Esophagus (tissue), 2 donors: Measurements from ENCODE around the gene ENDOD1. TPM values are rescaled to one million over a fixed set of nuclear protein-coding genes. Genes with fewer than 3 reads are reported as not detected.
"Not testable (repeated sequence)": the region's sequence is repeated elsewhere in the genome, so short reads cannot be mapped to it uniquely, and the experiment has no call there.

Experiments used
- H3K27ac ChIP-seq, 2 donors: one replicate each; pipeline ENCODE4 v1.5.1; 2013; ENCODE audit warnings: low read depth in 2 of 2, mild to moderate bottlenecking in 2 of 2, inconsistent platforms in 1 of 2, low read length in 1 of 2, moderate library complexity in 1 of 2
- H3K27me3 ChIP-seq, 2 donors: one replicate each; pipeline ENCODE4 v1.6.1; 2013; ENCODE audit warnings: low read length in 2 of 2, control low read depth in 1 of 2, mild to moderate bottlenecking in 1 of 2; ENCODE audit not compliant: insufficient read depth in 2 of 2, control insufficient read depth in 1 of 2
- H3K36me3 ChIP-seq, 2 donors: one replicate each; pipeline ENCODE4 v1.6.1; 2013; ENCODE audit warnings: low read length in 1 of 2; ENCODE audit not compliant: control insufficient read depth in 2 of 2, insufficient read depth in 2 of 2
- H3K4me1 ChIP-seq, 2 donors: one replicate each; pipeline ENCODE4 v1.6.1; 2013; ENCODE audit warnings: low read length in 1 of 2; ENCODE audit not compliant: control insufficient read depth in 2 of 2, insufficient read depth in 2 of 2
- H3K4me3 ChIP-seq, 2 donors: one replicate each; pipeline ENCODE4 v1.5.1; 2013; ENCODE audit warnings: low read length in 2 of 2, mild to moderate bottlenecking in 2 of 2, low read depth in 1 of 2, moderate library complexity in 1 of 2
- H3K9me3 ChIP-seq, 2 donors: one replicate each; pipeline ENCODE4 v1.6.1; 2013; ENCODE audit warnings: mild to moderate bottlenecking in 2 of 2, low read depth in 1 of 2, low read length in 1 of 2, moderate library complexity in 1 of 2; ENCODE audit not compliant: control insufficient read depth in 2 of 2, insufficient read depth in 1 of 2
- WGBS, 2 donors: extraction: QIAGEN DNeasy Blood & Tissue Kit; methylation state at CpG; one replicate each; pipeline ENCODE4 v1.1.7; 2013; 5-methylcytosine and 5-hydroxymethylcytosine counted together
- polyA plus RNA-seq, 2 donors: library from polyadenylated mRNA; stranded (reverse); fragments of 200-250 nt; gene quantifications; one replicate each; pipeline ENCODE4 v1.2.3, GENCODE V29; 2013
- donor health status: healthy with polysubstance abuse.
- donor health status: Bipolar disorder and iron deficiency.

Gene ENDOD1
- polyA plus RNA-seq, 2 donors = 7.4 to 17.1 TPM

GRCh38 chr11:95111471-95111870 is 21.8 kb downstream of the ENDOD1 start:
- H3K27ac ChIP-seq, H3K9me3 ChIP-seq, H3K36me3 ChIP-seq, H3K4me1 ChIP-seq, H3K27me3 ChIP-seq, H3K4me3 ChIP-seq: not testable (repeated sequence)
- 93 to 96% methylated on average over 3 of the region's 3 CpGs for WGBS, 2 donors

GRCh38 chr11:95111923-95112540 is 22.4 kb downstream of the ENDOD1 start:
- Histone ChIP-seq H3K36me3 (peaks cover 0 to 7% of the 10 kb centered on the region in 2 donors), H3K9me3 (no peaks in the 10 kb centered on the region), H3K27ac (no peak overlapping the region), H3K4me3 (no peak overlapping the region), H3K4me1 (peaks cover 0 to 5% of the 10 kb centered on the region in 2 donors), H3K27me3 (no peaks in the 10 kb centered on the region)
- WGBS, 2 donors = 88 to 92% methylated on average over 3 of the region's 3 CpGs

GRCh38 chr11:95115597-95115996 is 26.0 kb downstream of the ENDOD1 start:
- H3K27me3 ChIP-seq = no peaks in the 10 kb centered on the region
- H3K9me3 ChIP-seq = no peaks in the 10 kb centered on the region
- 70 to 79% methylated on average over 1 of the region's 1 CpG for WGBS, 2 donors
- H3K4me3 ChIP-seq = no peak overlapping the region
- peaks cover 4 to 13% of the 10 kb centered on the region in 2 donors for H3K4me1 ChIP-seq
- H3K27ac ChIP-seq = no peak overlapping the region
- H3K36me3 ChIP-seq = no peaks in the 10 kb centered on the region

- no peaks in the 10 kb centered on the region for H3K9me3 ChIP-seq
- no peaks in the 10 kb centered on the region for H3K27me3 ChIP-seq
- H3K4me1 ChIP-seq = peaks cover 4 to 16% of the 10 kb centered on the region in 2 donors
- WGBS, 2 donors = 55 to 62% methylated on average over 2 of the region's 2 CpGs
- H3K4me3 ChIP-seq = no peak overlapping the region
- H3K36me3 ChIP-seq = no peaks in the 10 kb centered on the region
- peak overlapping the region; percentile 69 to 89 for H3K27ac ChIP-seq
Observed at GRCh38 chr11:95119361-95120060, 29.9 kb downstream of the ENDOD1 start.

GRCh38 chr11:95121698-95122097 is 32.1 kb downstream of the ENDOD1 start:
- Histone ChIP-seq H3K27me3 (no peaks in the 10 kb centered on the region), H3K36me3 (no peaks in the 10 kb centered on the region), H3K27ac (no peak overlapping the region), H3K9me3 (no peaks in the 10 kb centered on the region), H3K4me3 (no peak overlapping the region), H3K4me1 (peaks cover 4 to 16% of the 10 kb centered on the region in 2 donors)
- WGBS, 2 donors = 90 to 95% methylated on average over 1 of the region's 1 CpG

- H3K9me3 ChIP-seq = no peaks in the 10 kb centered on the region
- H3K27me3 ChIP-seq = no peaks in the 10 kb centered on the region
- WGBS, 2 donors = 78 to 84% methylated on average over 3 of the region's 3 CpGs
- H3K4me3 ChIP-seq = no peak overlapping the region
- peaks cover 4 to 16% of the 10 kb centered on the region in 2 donors for H3K4me1 ChIP-seq
- no peak overlapping the region for H3K27ac ChIP-seq
- peaks cover 0 to 2% of the 10 kb centered on the region in 2 donors for H3K36me3 ChIP-seq
Observed at GRCh38 chr11:95123556-95123955, 33.9 kb downstream of the ENDOD1 start.

- Histone ChIP-seq H3K27me3 (no peaks in the 10 kb centered on the region), H3K4me1 (no peaks in the 10 kb centered on the region), H3K36me3 (peaks cover 4 to 7% of the 10 kb centered on the region in 2 donors), H3K9me3 (no peaks in the 10 kb centered on the region), H3K27ac (no peak overlapping the region), H3K4me3 (no peak overlapping the region)
- WGBS, 2 donors = 83 to 92% methylated on average over 3 of the region's 3 CpGs
Observed at GRCh38 chr11:95128602-95129001, 39.0 kb downstream of the ENDOD1 start.

GRCh38 chr11:95132956-95133355 is 43.3 kb downstream of the ENDOD1 start:
- H3K27ac ChIP-seq = no peak overlapping the region
- 44 to 60% methylated on average over 2 of the region's 2 CpGs for WGBS, 2 donors
- no peak overlapping the region for H3K4me3 ChIP-seq
- H3K27me3 ChIP-seq = no peaks in the 10 kb centered on the region
- peaks cover 4 to 7% of the 10 kb centered on the region in 2 donors for H3K36me3 ChIP-seq
- peaks cover 0 to 3% of the 10 kb centered on the region in 2 donors for H3K4me1 ChIP-seq
- no peaks in the 10 kb centered on the region for H3K9me3 ChIP-seq

GRCh38 chr11:95134491-95134890 is 44.8 kb downstream of the ENDOD1 start:
- H3K4me3 ChIP-seq = no peak overlapping the region
- H3K36me3 ChIP-seq = peaks cover 0 to 4% of the 10 kb centered on the region in 2 donors
- peaks cover 0 to 3% of the 10 kb centered on the region in 2 donors for H3K4me1 ChIP-seq
- no peaks in the 10 kb centered on the region for H3K27me3 ChIP-seq
- peak overlapping the region; percentile 14 to 64 for H3K27ac ChIP-seq
- H3K9me3 ChIP-seq = no peaks in the 10 kb centered on the region
- 32 to 48% methylated on average over 5 of the region's 5 CpGs for WGBS, 2 donors

- Histone ChIP-seq H3K4me3 (no peak overlapping the region), H3K27ac (peak overlapping the region in 1 of 2 donors; percentile 64), H3K4me1 (peaks cover 0 to 3% of the 10 kb centered on the region in 2 donors), H3K36me3 (peaks cover 0 to 4% of the 10 kb centered on the region in 2 donors), H3K27me3 (no peaks in the 10 kb centered on the region), H3K9me3 (no peaks in the 10 kb centered on the region)
- WGBS, 2 donors = 57 to 73% methylated on average over 3 to 6 of the region's 6 CpGs
Observed at GRCh38 chr11:95135155-95135554, 45.5 kb downstream of the ENDOD1 start.
